Fibroblast of the aortic adventitia (primary cell): ENCODE data around the gene MOCS3. TPM values are rescaled to one million over a fixed set of nuclear protein-coding genes. Genes with fewer than 3 reads are reported as not detected.

Experiments
- DNase-seq: peaks from one replicate; pipeline ENCODE4 v3.0.0-alpha.2; 2010; ENCODE audit warnings: low read depth
- H3K4me3 ChIP-seq: 2 replicates; pipeline ENCODE4 v1.5.1; 2011; ENCODE audit warnings: low read depth, mild to moderate bottlenecking, control low read depth, low read length, moderate library complexity
- total RNA-seq: library from RNA; depleted of rRNA; stranded (reverse); fragments of >200 nt; gene quantifications from 2 replicates; pipeline ENCODE4 v1.2.3, GENCODE V29; 2012; ENCODE audit warnings: low replicate concordance
- TF ChIP-seq, protein P1 (sequence below): IDR thresholded peaks from 2 replicates; pipeline ENCODE4 v1.5.1; 2011; ENCODE audit warnings: mild to moderate bottlenecking, low read length, control low read depth, inconsistent platforms; ENCODE audit not compliant: insufficient read depth

The MOCS3 gene
- total RNA-seq, 1 donor = 7.9 TPM

DNA sequence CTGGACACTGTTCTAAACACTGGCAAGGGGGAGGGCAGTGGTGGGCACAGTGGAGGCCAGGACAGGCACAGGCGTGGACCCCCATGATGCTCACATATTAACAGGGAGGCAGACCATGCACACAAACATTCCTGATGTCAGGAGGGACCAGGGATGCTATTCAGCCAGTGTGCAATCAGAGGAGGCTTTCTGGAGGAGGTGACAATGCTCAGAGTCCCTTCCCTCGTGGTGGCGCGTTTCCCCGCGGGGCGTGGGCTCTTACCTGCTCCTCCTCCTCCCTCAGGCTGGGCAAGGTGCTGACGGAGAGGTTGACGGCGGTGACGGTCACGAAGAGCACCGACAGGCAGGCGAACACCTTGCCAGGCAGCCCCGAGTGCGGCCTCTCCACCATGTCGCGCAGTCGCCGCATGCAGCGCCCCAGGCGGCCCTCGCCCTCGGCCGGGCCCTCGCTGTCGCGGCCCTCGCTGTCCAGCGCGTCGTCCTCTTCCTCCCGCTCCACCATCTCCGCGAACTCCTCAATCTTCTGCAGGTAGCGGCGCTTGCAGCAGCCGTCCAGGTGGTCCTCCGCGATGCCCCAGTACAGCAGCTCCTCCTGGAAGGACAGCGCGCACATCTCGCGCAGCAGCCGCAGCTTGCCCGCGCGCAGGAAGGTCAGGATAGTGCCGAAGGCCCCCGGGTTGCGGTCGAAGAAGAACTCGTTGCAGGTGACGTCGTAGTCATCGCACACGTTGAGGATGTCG is 50.9 kb downstream of the MOCS3 start:
- no peak for DNase-seq
- TF ChIP-seq, protein P1, sequence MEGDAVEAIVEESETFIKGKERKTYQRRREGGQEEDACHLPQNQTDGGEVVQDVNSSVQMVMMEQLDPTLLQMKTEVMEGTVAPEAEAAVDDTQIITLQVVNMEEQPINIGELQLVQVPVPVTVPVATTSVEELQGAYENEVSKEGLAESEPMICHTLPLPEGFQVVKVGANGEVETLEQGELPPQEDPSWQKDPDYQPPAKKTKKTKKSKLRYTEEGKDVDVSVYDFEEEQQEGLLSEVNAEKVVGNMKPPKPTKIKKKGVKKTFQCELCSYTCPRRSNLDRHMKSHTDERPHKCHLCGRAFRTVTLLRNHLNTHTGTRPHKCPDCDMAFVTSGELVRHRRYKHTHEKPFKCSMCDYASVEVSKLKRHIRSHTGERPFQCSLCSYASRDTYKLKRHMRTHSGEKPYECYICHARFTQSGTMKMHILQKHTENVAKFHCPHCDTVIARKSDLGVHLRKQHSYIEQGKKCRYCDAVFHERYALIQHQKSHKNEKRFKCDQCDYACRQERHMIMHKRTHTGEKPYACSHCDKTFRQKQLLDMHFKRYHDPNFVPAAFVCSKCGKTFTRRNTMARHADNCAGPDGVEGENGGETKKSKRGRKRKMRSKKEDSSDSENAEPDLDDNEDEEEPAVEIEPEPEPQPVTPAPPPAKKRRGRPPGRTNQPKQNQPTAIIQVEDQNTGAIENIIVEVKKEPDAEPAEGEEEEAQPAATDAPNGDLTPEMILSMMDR = no peak
- H3K4me3 ChIP-seq = no peak overlapping the region

GRCh38 chr20:51010043-51010365 is 51.4 kb downstream of the MOCS3 start:
- no peak for DNase-seq
- no peak overlapping the region for H3K4me3 ChIP-seq
- TF ChIP-seq, protein P1 = no peak

GRCh38 chr20:51010932-51011331 is 52.3 kb downstream of the MOCS3 start:
- DNase-seq = no peak
- TF ChIP-seq, protein P1 = no peak
- no peak overlapping the region for H3K4me3 ChIP-seq

GRCh38 chr20:51011479-51011878 is 52.9 kb downstream of the MOCS3 start:
- DNase-seq = no peak
- no peak overlapping the region for H3K4me3 ChIP-seq
- TF ChIP-seq, protein P1 = no peak

DNA sequence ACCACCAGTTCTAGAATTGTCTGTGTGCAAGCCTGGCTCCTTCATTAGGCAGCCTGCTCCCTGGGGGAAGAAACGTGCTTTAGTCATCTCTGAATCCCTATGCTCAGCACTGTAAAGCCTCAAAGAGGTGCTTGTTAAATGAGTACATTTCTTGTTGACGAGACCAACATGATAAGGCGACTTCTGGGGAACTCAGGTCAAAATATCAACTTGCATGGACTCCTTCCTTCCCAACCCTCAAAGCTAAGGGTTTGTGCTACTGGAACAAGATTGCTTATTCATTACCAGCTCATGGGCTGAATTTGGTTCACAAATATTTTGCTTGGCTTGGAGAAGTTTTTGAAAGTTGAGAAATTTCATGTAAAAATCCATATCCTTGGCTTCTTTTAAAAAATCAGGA is 53.7 kb downstream of the MOCS3 start:
- peak; percentile 19 for DNase-seq
- no peak overlapping the region for H3K4me3 ChIP-seq
- TF ChIP-seq, protein P1 = no peak

Other genes starting within 250 kb of the MOCS3 start
- 1.4 and 1.5 TPM in 2 replicates for gene PARD6B, start 227.2 kb upstream of the MOCS3 start, total RNA-seq
- gene BCAS4, start 163.8 kb upstream of the MOCS3 start, total RNA-seq = 1.5 and 2.7 TPM in 2 replicates
- 31.2 and 35.4 TPM in 2 replicates for gene ADNP, start 27.4 kb upstream of the MOCS3 start, total RNA-seq
- 52.3 and 70.8 TPM in 2 replicates for gene DPM1, start 286 bp upstream of the MOCS3 start, total RNA-seq
- gene KCNG1, start 64.3 kb downstream of the MOCS3 start, total RNA-seq = 3.0 and 13.3 TPM in 2 replicates